Tibial artery (tissue), 4 donors: ENCODE results near the gene PLXNA4.

ENCODE experiments used
- DNase-seq, 2 donors: peaks; one replicate each; pipeline ENCODE4 v3.0.0-alpha.2; 2019
- H3K27ac ChIP-seq, 2 donors: fragments of 200-600 bp; sonication (generic) in 1 of 2; 1 replicate in 1 of 2; 2 replicates in 1 of 2; pipeline ENCODE4 v1.5.1; 2018 to 2019; ENCODE audit warnings: mild to moderate bottlenecking in 1 of 2
- H3K27me3 ChIP-seq, 2 donors: fragments of 200-600 bp; sonication (generic) in 1 of 2; one replicate each; pipeline versions ENCODE4 v1.5.1 to v1.6.0; 2016 to 2019
- H3K36me3 ChIP-seq, 3 donors: fragments of 200-600 bp; sonication (generic) in 2 of 3; one replicate each; pipeline ENCODE4 v1.5.1; 2016 to 2019; ENCODE audit warnings: mild to moderate bottlenecking in 2 of 3
- H3K4me1 ChIP-seq, 4 donors: fragments of 200-600 bp; sonication (generic) in 2 of 4; 1 replicate in 3 of 4; 2 replicates in 1 of 4; pipeline ENCODE4 v1.5.1; 2016 to 2019
- H3K4me3 ChIP-seq, 2 donors: fragments of 200-600 bp; sonication (generic) in 1 of 2; 1 replicate in 1 of 2; 2 replicates in 1 of 2; pipeline ENCODE4 v1.5.1; 2018 to 2019; ENCODE audit warnings: mild to moderate bottlenecking in 2 of 2
- H3K9me3 ChIP-seq, 3 donors: fragments of 200-600 bp; sonication (generic) in 1 of 3; one replicate each; pipeline ENCODE4 v1.5.1; 2016 to 2019
- intact Hi-C: fragments of 100-400 bp; cut with DNase I; formaldehyde crosslinking; loops from one replicate; pipeline ENCODE4 v1.15.0; 2023; ENCODE audit warnings: low total_unique reads
- TF ChIP-seq, protein P1 (sequence below), 2 experiments: fragments of 200-600 bp in 1 of 2; fragments of 450-650 bp in 1 of 2; IDR thresholded peaks; one replicate each; pipeline ENCODE4 v1.5.1; 2017 to 2019; ENCODE audit warnings: antibody characterized with exemption in 2 of 2, mild to moderate bottlenecking in 1 of 2, moderate library complexity in 1 of 2

PLXNA4 gene

DNA sequence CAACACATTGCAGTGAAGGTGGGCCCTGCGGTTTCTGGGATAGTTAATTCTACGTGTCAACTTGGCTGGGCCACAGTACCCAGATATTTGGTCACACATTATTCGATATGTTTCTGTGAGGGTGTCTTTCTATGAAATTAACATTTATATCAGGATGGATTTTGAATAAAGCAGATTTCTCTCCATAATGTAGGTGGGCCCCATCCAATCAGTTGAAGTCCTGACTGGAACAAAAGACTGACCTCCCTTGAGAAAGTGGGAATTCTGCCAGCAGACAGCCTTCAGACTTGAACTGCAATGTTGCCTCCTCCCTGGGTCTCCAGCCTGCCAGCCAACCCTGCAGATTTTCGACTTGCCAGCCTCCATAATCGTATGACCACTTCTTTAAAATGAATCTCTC, 420.6 kb downstream of the PLXNA4 start:
- Histone ChIP-seq H3K36me3 (peaks cover 0 to 5% (median 0%) of the 10 kb centered on the region in 3 donors), H3K27me3 (no peaks in the 10 kb centered on the region), H3K4me3 (no peak overlapping the region), H3K4me1 (peaks cover 0 to 6% (median 4%) of the 10 kb centered on the region in 4 donors), H3K9me3 (no peaks in the 10 kb centered on the region), H3K27ac (no peak overlapping the region)
- TF ChIP-seq, protein P1, sequence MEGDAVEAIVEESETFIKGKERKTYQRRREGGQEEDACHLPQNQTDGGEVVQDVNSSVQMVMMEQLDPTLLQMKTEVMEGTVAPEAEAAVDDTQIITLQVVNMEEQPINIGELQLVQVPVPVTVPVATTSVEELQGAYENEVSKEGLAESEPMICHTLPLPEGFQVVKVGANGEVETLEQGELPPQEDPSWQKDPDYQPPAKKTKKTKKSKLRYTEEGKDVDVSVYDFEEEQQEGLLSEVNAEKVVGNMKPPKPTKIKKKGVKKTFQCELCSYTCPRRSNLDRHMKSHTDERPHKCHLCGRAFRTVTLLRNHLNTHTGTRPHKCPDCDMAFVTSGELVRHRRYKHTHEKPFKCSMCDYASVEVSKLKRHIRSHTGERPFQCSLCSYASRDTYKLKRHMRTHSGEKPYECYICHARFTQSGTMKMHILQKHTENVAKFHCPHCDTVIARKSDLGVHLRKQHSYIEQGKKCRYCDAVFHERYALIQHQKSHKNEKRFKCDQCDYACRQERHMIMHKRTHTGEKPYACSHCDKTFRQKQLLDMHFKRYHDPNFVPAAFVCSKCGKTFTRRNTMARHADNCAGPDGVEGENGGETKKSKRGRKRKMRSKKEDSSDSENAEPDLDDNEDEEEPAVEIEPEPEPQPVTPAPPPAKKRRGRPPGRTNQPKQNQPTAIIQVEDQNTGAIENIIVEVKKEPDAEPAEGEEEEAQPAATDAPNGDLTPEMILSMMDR (IDR thresholded peaks at IDR 0.05), result no peak
- intact Hi-C loops, result loop anchor here (10.0 kb wide), 1 partner anchor 211 kb away; no protein-coding TSS in a partner anchor
- no peak for DNase-seq

DNA sequence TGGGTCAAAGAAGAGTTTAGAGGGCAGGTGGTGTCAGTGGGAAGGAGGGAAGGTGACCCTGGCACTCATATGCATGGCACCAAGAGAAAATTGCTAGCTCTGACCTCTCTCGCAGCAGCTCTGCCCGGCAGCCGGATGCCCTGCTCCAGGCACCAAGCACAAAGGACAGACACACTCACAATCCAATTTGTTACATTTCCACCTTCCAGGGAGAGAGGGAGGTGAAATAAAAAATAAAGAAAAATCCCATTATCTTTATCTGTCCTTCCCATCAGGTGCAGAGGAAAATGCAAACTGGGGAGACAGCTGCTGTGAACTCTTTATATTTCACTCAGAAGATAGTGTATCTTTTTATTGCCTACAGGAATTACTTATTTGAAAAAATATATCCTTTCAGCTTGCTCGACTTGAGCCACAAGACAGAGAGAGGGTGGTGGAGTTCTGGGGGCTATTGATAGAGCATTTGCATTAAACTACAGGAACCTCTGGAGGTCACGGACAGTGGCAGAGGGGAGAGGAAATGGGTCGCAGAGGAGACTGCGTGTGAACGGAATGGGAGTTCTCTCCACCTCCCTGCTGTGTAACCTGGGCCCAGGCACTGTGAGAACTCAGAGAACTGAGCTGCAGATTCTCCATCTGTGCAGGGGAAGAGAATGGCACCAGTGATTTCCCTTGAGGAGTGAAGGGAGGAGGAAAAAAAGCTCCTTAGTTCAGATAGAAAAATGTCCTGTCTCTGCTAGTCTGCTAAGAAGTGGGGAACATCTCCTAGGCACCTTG, 421.4 kb downstream of the PLXNA4 start:
- Histone ChIP-seq H3K4me3 (no peak overlapping the region), H3K4me1 (no peaks in the 10 kb centered on the region), H3K36me3 (peaks cover 0 to 5% (median 0%) of the 10 kb centered on the region in 3 donors), H3K27ac (no peak overlapping the region), H3K9me3 (no peaks in the 10 kb centered on the region), H3K27me3 (no peaks in the 10 kb centered on the region)
- TF ChIP-seq, protein P1 (IDR thresholded peaks at IDR 0.05), result no peak
- intact Hi-C loops, result loop anchor here (10.0 kb wide), 1 partner anchor 210 kb away; no protein-coding TSS in a partner anchor
- no peak for DNase-seq

DNA sequence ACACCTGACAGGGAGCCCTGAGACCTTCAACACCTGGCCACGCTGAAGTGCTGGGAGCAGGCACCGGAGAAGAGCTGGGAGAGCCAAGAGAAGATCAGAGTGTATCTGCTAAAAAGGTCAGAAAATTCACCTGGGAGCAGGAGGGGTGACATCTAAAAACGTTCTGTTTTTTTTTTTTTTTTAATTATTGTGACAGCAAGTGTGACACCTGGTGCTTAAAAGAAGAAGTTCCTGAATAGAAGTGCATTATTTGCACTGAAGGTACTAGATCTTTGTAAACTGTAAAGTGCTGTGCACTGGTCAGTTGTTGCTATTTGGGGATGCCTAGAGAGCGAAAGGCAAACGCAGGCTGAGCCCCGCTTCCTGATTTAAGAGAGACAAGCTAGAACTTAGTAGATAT, 422.0 kb downstream of the PLXNA4 start:
- Histone ChIP-seq H3K4me1 (no peaks in the 10 kb centered on the region), H3K27ac (no peak overlapping the region), H3K27me3 (no peaks in the 10 kb centered on the region), H3K9me3 (no peaks in the 10 kb centered on the region), H3K4me3 (no peak overlapping the region), H3K36me3 (peaks cover 0 to 5% (median 0%) of the 10 kb centered on the region in 3 donors)
- intact Hi-C loops, result loop anchor here (10.0 kb wide), 1 partner anchor 209 kb away; no protein-coding TSS in a partner anchor
- DNase-seq, result no peak
- TF ChIP-seq, protein P1 (IDR thresholded peaks at IDR 0.05), result no peak

DNA sequence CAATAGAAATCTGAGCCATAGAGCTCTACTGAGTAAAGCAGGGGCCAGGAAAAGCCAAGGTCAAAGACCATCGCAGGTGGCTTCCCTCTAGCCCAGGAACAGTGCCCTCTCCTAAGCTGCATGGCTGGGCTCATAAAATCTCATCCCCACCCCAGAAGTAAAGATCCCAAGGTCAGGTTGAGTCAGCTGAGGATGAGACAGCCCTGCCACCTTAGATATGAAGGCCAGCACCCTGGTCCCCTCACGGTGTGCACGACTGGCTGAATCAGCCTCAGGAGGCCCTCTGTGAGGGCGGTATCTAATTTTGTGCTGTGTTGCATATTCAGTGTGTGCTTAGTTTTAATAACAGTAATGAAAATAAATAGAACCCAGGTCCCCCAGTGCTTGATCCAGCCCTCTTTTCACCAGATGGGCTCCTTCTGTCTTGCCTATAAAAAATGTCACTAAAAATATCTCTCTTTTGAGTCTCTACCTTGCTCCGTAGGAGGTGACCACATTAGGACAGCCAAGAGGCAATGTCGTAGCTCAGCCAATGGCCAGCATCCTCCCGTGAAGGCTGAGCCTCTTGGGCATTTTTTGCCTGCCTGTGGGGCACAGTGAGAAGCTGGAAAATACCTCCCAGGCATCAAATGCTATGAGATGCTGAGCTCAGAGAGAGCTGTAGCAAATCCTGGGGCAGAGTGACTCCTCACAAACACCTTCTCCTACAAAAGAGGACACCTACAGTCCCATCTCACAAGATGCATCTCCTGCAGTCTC, 424.0 kb downstream of the PLXNA4 start:
- Histone ChIP-seq H3K27me3 (no peaks in the 10 kb centered on the region), H3K4me3 (no peak overlapping the region), H3K9me3 (no peaks in the 10 kb centered on the region), H3K27ac (no peak overlapping the region), H3K36me3 (peaks cover 0 to 3% (median 0%) of the 10 kb centered on the region in 3 donors), H3K4me1 (no peaks in the 10 kb centered on the region)
- intact Hi-C loops, result loop anchor here (10.0 kb wide), 1 partner anchor 208 kb away; no protein-coding TSS in a partner anchor
- DNase-seq, result no peak
- TF ChIP-seq, protein P1 (IDR thresholded peaks at IDR 0.05), result no peak

DNA sequence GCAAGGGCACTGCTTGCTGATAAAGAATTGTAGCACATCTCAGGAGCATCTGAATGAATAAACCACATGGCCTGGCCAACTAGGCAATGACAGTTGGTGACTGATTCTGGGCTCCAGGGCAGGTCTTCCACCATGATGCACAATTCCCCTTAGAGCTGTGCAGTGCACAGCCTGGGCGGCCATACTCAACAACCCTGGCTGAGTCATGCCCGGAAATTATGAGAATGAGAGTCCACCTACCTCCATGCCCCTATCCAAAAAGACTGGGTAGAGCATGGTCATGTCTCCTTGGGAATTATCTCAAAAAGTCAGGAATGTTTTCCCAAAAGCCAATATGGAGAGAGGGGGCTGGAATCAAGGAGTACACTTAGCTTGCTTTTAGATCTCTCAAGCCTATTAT, 425.6 kb downstream of the PLXNA4 start:
- Histone ChIP-seq H3K27ac (no peak overlapping the region), H3K4me1 (no peaks in the 10 kb centered on the region), H3K27me3 (no peaks in the 10 kb centered on the region), H3K4me3 (no peak overlapping the region), H3K9me3 (no peaks in the 10 kb centered on the region), H3K36me3 (no peaks in the 10 kb centered on the region)
- no peak for DNase-seq
- intact Hi-C loops, result loop anchor here (10.0 kb wide), 1 partner anchor 206 kb away; no protein-coding TSS in a partner anchor
- TF ChIP-seq, protein P1 (IDR thresholded peaks at IDR 0.05), result no peak
